Spleen (tissue), 13 donors: Measurements from ENCODE around the gene DDRGK1. TPM values are rescaled to one million over a fixed set of nuclear protein-coding genes. Genes with fewer than 3 reads are reported as not detected.

ENCODE experiments used
- DNase-seq: peaks from one replicate; pipeline ENCODE4 v3.0.0-alpha.2; 2020
- H3K27ac ChIP-seq, 8 donors: fragments of 200-600 bp; sonication (generic) in 7 of 8; 1 replicate in 4 of 8; 2 replicates in 4 of 8; pipeline versions ENCODE4 v1.5.0 to v1.8.0; 2016 to 2021; ENCODE audit warnings: inconsistent platforms in 4 of 8, mild to moderate bottlenecking in 4 of 8, moderate library complexity in 1 of 8
- H3K27me3 ChIP-seq, 7 donors: fragments of 200-600 bp; sonication (generic) in 6 of 7; replicated peaks in 1 of 7; 1 replicate in 4 of 7; 2 replicates in 3 of 7; pipeline versions ENCODE4 v1.5.0 to v1.8.0; 2016 to 2021; ENCODE audit warnings: inconsistent platforms in 3 of 7, mild to moderate bottlenecking in 1 of 7
- H3K36me3 ChIP-seq, 6 donors: fragments of 200-600 bp; sonication (generic) in 5 of 6; 1 replicate in 4 of 6; 2 replicates in 2 of 6; pipeline versions ENCODE4 v1.5.0 to v1.8.0; 2016 to 2021; ENCODE audit warnings: inconsistent platforms in 2 of 6
- H3K4me1 ChIP-seq, 6 donors: fragments of 200-600 bp; sonication (generic) in 5 of 6; 1 replicate in 3 of 6; 2 replicates in 3 of 6; pipeline versions ENCODE4 v1.5.0 to v1.8.0; 2016 to 2021; ENCODE audit warnings: inconsistent platforms in 3 of 6
- H3K4me3 ChIP-seq, 8 donors: fragments of 200-600 bp; sonication (generic) in 7 of 8; 1 replicate in 4 of 8; 2 replicates in 4 of 8; pipeline versions ENCODE4 v1.5.0 to v1.8.0; 2016 to 2021; ENCODE audit warnings: inconsistent platforms in 4 of 8, mild to moderate bottlenecking in 4 of 8, moderate library complexity in 2 of 8
- H3K9me3 ChIP-seq, 8 donors: fragments of 200-600 bp; sonication (generic) in 7 of 8; 1 replicate in 4 of 8; 2 replicates in 4 of 8; pipeline versions ENCODE4 v1.5.0 to v1.8.0; 2016 to 2021; ENCODE audit warnings: inconsistent platforms in 4 of 8
- CTCF ChIP-seq, 11 experiments: fragments of 200-600 bp in 7 of 11; fragments of 450-650 bp in 4 of 11; sonication (generic) in 4 of 11; IDR thresholded peaks in 8 of 11; conservative IDR thresholded peaks in 3 of 11; 1 replicate in 7 of 11; 2 replicates in 4 of 11; pipeline versions ENCODE4 v1.4.0 to v1.8.0; 2016 to 2021; ENCODE audit warnings: antibody characterized with exemption in 11 of 11, inconsistent platforms in 4 of 11, mild to moderate bottlenecking in 1 of 11
- POLR2A ChIP-seq, 3 donors: fragments of 450-650 bp; IDR thresholded peaks; one replicate each; pipeline ENCODE4 v1.5.1; 2017; ENCODE audit warnings: antibody characterized with exemption in 3 of 3, mild to moderate bottlenecking in 1 of 3
- POLR2AphosphoS5 ChIP-seq, 3 donors: sonication (generic); formaldehyde crosslinking; IDR thresholded peaks; one replicate each; pipeline ENCODE4 v1.5.1; 2017; ENCODE audit warnings: antibody characterized with exemption in 3 of 3
- WGBS, 5 donors: extraction: QIAGEN DNeasy Blood & Tissue Kit in 3 of 5; methylation state at CpG; one replicate each; pipeline versions ENCODE4 v1.1.5 to v1.1.7; 2013 to 2018; 5-methylcytosine and 5-hydroxymethylcytosine counted together
- intact Hi-C: fragments of 100-400 bp; cut with DNase I; formaldehyde crosslinking; loops from one replicate; pipeline ENCODE4 v1.15.0; 2023; ENCODE audit warnings: low total_unique reads
- long read RNA-seq, 2 donors: transcript quantifications; one replicate each; lab custom pipeline, GENCODE V29; 2026
- polyA plus RNA-seq, 3 donors: library from polyadenylated mRNA; stranded (reverse); fragments of 200-250 nt; gene quantifications; one replicate each; pipeline ENCODE4 v1.2.1, GENCODE V29; 2013
- total RNA-seq, 7 donors: library from RNA; depleted of rRNA in 3 of 7; stranded (reverse); fragments of >200 nt in 3 of 7; fragmentation: NEBNext Ultra II Directional in 4 of 7; extraction: Animal tissue kit (Norgen Biotek cat#: 25700) in 4 of 7; gene quantifications; one replicate each; pipeline versions ENCODE4 v1.1.0 to v1.2.1, GENCODE V29; 2016 to 2021
- donor health status: healthy with polysubstance abuse.
- donor health status: DM: no; HTN: no; CAD: no; lungs with moderate emphysema.
- donor health status: DM: no; HTN: no; CAD: no.
- donor health status: Bipolar disorder and iron deficiency.
- donor health status: healthy.
- donor health status: DM: no; HTN: no; CAD: no.
- donor health status: DM: yes; HTN: yes; CAD: no.

Gene DDRGK1
- total RNA-seq (10 to 100 TPM; 38.2 to 53.7 (median 48.2) TPM), polyA plus RNA-seq (10 to 100 TPM; 25.6 to 37.3 (median 28.1) TPM)
- long read RNA-seq, donor 1, transcript DDRGK1-201 (9 exons, 1,306 nt), result major isoform, 18 of 98 reads
- long read RNA-seq, donor 1, partial matches to known transcripts, result 36 of 98 reads
- long read RNA-seq, donor 1, other reads (novel, unspliced or antisense), result 42 of 98 reads
- long read RNA-seq, donor 2, transcript DDRGK1-201 (9 exons, 1,306 nt), result major isoform, 16 of 20 reads
- long read RNA-seq, donor 2, partial matches to known transcripts, result 0 of 20 reads
- long read RNA-seq, donor 2, other reads (novel, unspliced or antisense), result 0 of 20 reads

- Histone ChIP-seq H3K27me3 (no peaks in the 10 kb centered on the region), H3K4me3 (peak within 1 kb of the TSS; percentile 44 to 96 (median 88)), H3K9me3 (no peaks in the 10 kb centered on the region), H3K27ac (peak within 1 kb of the TSS; percentile 70 to 95 (median 93)), H3K4me1 (peaks cover 17 to 37% (median 24%) of the 10 kb centered on the region in 6 donors), H3K36me3 (peaks cover 0 to 36% (median 20%) of the 10 kb centered on the region in 6 donors)
- peak in 1 of 11 experiments; percentile 11 for TF ChIP-seq CTCF (IDR thresholded peaks at IDR 0.05 in 8 of 11, conservative IDR thresholded peaks at IDR 0.05 in 3 of 11)
- TF ChIP-seq POLR2A (IDR thresholded peaks at IDR 0.05), result no peak
- TF ChIP-seq POLR2AphosphoS5 (IDR thresholded peaks at IDR 0.05), result peak; percentile 92 to 94 (median 93)
- intact Hi-C loops, result no loop called here
- WGBS, 5 donors, result 0 to 2% (median 0%) methylated on average over 28 to 48 of the region's 48 CpGs
- DNase-seq, result peak; percentile 95
Observed at GRCh38 chr20:3204124-3204794, at the start of gene DDRGK1. Gene DDRGK1 (minus strand): TSS chr20:3204682. CDS start chr20:3204627, 55 bp downstream.

GRCh38 chr20:3251806-3252205, 47.3 kb upstream of the DDRGK1 start:
- no peak for DNase-seq
- H3K4me1 ChIP-seq, result peaks cover 8 to 22% (median 14%) of the 10 kb centered on the region in 6 donors
- TF ChIP-seq CTCF (IDR thresholded peaks at IDR 0.05 in 8 of 11, conservative IDR thresholded peaks at IDR 0.05 in 3 of 11) (no peak), POLR2AphosphoS5 (IDR thresholded peaks at IDR 0.05) (peak in 1 of 3 donors; percentile 44)
- peaks cover 0 to 68% (median 49%) of the 10 kb centered on the region in 6 donors for H3K36me3 ChIP-seq
- intact Hi-C loops, result no loop called here
- 69 to 100% (median 85%) methylated on average over 2 to 8 of the region's 8 CpGs for WGBS, 5 donors
- H3K9me3 ChIP-seq, result no peaks in the 10 kb centered on the region
- H3K4me3 ChIP-seq, result no peak overlapping the region
- peaks cover 0 to 35% (median 7%) of the 10 kb centered on the region in 7 donors for H3K27me3 ChIP-seq
- no peak overlapping the region for H3K27ac ChIP-seq

GRCh38 chr20:3250091-3250504, 45.6 kb upstream of the DDRGK1 start:
- Histone ChIP-seq H3K36me3 (peaks cover 0 to 51% (median 33%) of the 10 kb centered on the region in 6 donors), H3K4me1 (peaks cover 8 to 22% (median 14%) of the 10 kb centered on the region in 6 donors), H3K4me3 (no peak overlapping the region), H3K27me3 (peaks cover 0 to 42% (median 7%) of the 10 kb centered on the region in 7 donors), H3K9me3 (no peaks in the 10 kb centered on the region), H3K27ac (no peak overlapping the region)
- 65 to 80% (median 77%) methylated on average over 10 of the region's 10 CpGs for WGBS, 5 donors
- DNase-seq, result peak; percentile 51
- intact Hi-C loops, result no loop called here
- TF ChIP-seq POLR2AphosphoS5 (IDR thresholded peaks at IDR 0.05) (no peak), CTCF (IDR thresholded peaks at IDR 0.05 in 8 of 11, conservative IDR thresholded peaks at IDR 0.05 in 3 of 11) (no peak), POLR2A (IDR thresholded peaks at IDR 0.05) (no peak)

GRCh38 chr20:3248993-3249347, 44.5 kb upstream of the DDRGK1 start:
- intact Hi-C loops, result no loop called here
- H3K4me3 ChIP-seq, result peak overlapping the region in 4 of 8 donors; percentile 4 to 54 (median 16)
- TF ChIP-seq CTCF (IDR thresholded peaks at IDR 0.05 in 8 of 11, conservative IDR thresholded peaks at IDR 0.05 in 3 of 11) (no peak), POLR2AphosphoS5 (IDR thresholded peaks at IDR 0.05) (no peak), POLR2A (IDR thresholded peaks at IDR 0.05) (no peak)
- peak; percentile 63 for DNase-seq
- 8 to 15% (median 12%) methylated on average over 18 of the region's 18 CpGs for WGBS, 5 donors
- H3K9me3 ChIP-seq, result no peaks in the 10 kb centered on the region
- H3K27me3 ChIP-seq, result peaks cover 0 to 42% (median 7%) of the 10 kb centered on the region in 7 donors
- H3K27ac ChIP-seq, result no peak overlapping the region
- H3K4me1 ChIP-seq, result peaks cover 8 to 22% (median 14%) of the 10 kb centered on the region in 6 donors
- H3K36me3 ChIP-seq, result peaks cover 0 to 39% (median 23%) of the 10 kb centered on the region in 6 donors
